SH-SY5Y (cell line): Measurements from ENCODE around the gene PTER.

ENCODE experiments used
- GATA2 ChIP-seq: IDR thresholded peaks from 2 replicates; pipeline ENCODE4 v1.6.1; 2011; ENCODE audit warnings: mild to moderate bottlenecking, low read depth, low read length
- GATA3 ChIP-seq: IDR thresholded peaks from 2 replicates; pipeline ENCODE4 v1.6.1; 2011; ENCODE audit warnings: low read depth, mild to moderate bottlenecking, low read length, moderate library complexity

DNA sequence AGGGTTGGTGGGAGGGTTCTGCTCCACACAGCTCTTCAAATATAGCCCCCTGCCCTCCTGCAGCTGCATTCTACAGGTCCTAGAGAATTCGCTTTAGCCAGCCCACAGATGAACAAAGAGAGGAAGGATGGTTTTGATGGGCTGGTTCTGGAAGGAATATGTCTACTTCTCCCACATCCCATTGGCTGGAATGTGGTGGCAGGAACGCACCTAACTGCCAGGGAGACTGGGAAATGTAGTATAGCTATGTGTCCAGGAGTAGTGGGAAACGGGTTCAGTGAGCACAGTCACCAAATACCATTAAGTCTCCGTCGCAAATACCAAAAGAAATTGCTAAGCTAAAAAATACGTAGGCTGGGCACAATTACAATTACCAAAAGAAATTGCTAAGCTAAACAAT, 7.3 kb upstream of the PTER start:
- TF ChIP-seq GATA3 (no peak), GATA2 (no peak)
